ENCODE measurements around the gene SORCS3. TPM values are rescaled to one million over a fixed set of nuclear protein-coding genes. Genes with fewer than 3 reads are reported as not detected.

Gene SORCS3
- total RNA-seq, 1 donor from 2014 or later: not detected

DNA sequence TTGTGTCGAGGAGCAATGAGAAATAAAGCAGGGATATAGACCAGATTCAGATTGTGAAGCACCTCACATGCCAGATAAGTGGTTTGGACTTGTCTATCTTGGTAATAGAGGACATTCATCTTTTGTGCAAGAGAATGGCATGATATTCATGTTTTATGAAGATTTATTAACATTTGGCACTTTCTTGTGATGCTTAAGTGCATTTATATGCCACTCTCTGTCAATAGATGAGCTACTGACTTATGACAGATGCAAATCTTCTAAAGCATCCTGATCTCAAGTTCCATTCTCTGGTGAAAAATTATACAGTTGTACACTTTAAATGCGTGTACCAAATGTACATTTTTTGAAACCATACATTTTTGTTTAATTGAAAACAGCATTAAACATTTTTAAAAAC is 415.3 kb downstream of the SORCS3 start:
- Histone ChIP-seq H3K27me3 (ENCODE audit: low read depth) (no peaks in the 10 kb centered on the region), H3K27ac (no peak overlapping the region), H3K36me3 (no peaks in the 10 kb centered on the region), H3K4me1 (no peaks in the 10 kb centered on the region), H3K9me3 (no peaks in the 10 kb centered on the region), H3K4me3 (no peak overlapping the region)
- intact Hi-C loops (cut with DNase I): no loop called here
- ATAC-seq (no peak), DNase-seq (no peak)
- TF ChIP-seq, protein P1, sequence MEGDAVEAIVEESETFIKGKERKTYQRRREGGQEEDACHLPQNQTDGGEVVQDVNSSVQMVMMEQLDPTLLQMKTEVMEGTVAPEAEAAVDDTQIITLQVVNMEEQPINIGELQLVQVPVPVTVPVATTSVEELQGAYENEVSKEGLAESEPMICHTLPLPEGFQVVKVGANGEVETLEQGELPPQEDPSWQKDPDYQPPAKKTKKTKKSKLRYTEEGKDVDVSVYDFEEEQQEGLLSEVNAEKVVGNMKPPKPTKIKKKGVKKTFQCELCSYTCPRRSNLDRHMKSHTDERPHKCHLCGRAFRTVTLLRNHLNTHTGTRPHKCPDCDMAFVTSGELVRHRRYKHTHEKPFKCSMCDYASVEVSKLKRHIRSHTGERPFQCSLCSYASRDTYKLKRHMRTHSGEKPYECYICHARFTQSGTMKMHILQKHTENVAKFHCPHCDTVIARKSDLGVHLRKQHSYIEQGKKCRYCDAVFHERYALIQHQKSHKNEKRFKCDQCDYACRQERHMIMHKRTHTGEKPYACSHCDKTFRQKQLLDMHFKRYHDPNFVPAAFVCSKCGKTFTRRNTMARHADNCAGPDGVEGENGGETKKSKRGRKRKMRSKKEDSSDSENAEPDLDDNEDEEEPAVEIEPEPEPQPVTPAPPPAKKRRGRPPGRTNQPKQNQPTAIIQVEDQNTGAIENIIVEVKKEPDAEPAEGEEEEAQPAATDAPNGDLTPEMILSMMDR (IDR thresholded peaks at IDR 0.05): no peak

DNA sequence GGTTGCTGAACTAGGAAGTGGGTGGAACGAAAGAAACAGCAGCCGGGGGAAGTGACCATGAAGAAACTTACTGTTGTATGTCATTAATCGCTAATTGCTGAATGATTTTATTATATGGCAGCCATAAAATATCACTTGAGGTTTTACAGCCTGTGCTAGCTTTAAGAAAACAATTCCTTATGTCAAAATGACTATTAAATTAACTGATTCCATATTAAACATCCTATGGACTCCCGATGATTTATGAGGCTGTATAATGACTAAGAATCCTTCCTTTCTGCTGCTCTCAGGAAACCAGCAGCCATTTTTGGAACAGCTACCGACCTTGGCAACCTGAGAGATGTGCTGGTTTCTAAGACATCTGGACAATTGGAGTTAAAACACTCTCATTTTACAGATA is 421.9 kb downstream of the SORCS3 start:
- TF ChIP-seq, protein P1 (IDR thresholded peaks at IDR 0.05): no peak
- Histone ChIP-seq H3K27ac (no peak overlapping the region), H3K4me3 (no peak overlapping the region), H3K36me3 (no peaks in the 10 kb centered on the region), H3K27me3 (ENCODE audit: low read depth) (no peaks in the 10 kb centered on the region), H3K4me1 (no peaks in the 10 kb centered on the region), H3K9me3 (no peaks in the 10 kb centered on the region)
- DNase-seq: no peak
- no peak for ATAC-seq
- intact Hi-C loops (cut with DNase I): no loop called here

DNA sequence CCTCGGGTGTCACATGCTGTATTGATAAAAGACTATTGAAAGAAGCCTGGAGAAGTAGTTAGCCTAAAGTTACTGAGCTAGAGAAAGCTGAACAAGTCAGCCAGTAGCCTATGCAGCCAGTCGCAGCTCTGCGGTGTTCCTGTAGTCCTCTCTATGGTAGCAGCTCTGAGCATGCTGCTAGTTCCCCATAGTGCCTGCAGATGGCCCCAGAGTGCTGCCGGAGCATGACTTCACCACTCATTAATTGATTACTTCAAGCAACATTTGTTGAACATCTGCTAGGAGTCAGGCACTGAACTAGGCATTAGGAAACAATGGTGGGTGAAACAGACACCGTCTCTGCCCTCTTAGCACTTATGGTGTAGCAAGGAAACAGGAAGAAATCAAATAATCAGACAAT is 422.7 kb downstream of the SORCS3 start:
- Histone ChIP-seq H3K27me3 (ENCODE audit: low read depth) (no peaks in the 10 kb centered on the region), H3K9me3 (no peaks in the 10 kb centered on the region), H3K27ac (no peak overlapping the region), H3K36me3 (no peaks in the 10 kb centered on the region), H3K4me3 (no peak overlapping the region), H3K4me1 (no peaks in the 10 kb centered on the region)
- intact Hi-C loops (cut with DNase I): no loop called here
- no peak for DNase-seq
- ATAC-seq: peak; percentile 46 to 56
- TF ChIP-seq, protein P1 (IDR thresholded peaks at IDR 0.05): peak; percentile 43

DNA sequence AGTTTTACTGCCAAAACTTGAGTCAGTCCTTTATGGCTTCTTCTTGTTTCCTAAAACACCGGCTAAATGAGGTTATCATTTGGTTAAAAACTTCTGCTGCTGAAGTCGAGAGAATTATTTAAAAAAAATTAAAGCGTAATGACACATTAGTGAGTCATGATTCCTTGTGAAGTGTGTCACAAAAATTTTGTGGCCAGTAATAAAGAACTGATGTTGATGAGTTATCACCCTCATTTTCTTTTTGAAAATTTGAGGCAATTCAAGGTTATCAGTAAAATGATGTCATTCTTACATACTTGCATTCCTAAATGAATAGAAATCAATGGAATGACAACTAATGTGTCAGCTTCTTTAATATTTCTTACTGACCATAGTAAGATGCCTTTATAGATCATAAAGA is 427.4 kb downstream of the SORCS3 start:
- Histone ChIP-seq H3K4me1 (no peaks in the 10 kb centered on the region), H3K4me3 (no peak overlapping the region), H3K27ac (no peak overlapping the region), H3K9me3 (no peaks in the 10 kb centered on the region), H3K36me3 (no peaks in the 10 kb centered on the region), H3K27me3 (ENCODE audit: low read depth) (no peaks in the 10 kb centered on the region)
- DNase-seq (no peak), ATAC-seq (no peak)
- TF ChIP-seq, protein P1 (IDR thresholded peaks at IDR 0.05): no peak
- intact Hi-C loops (cut with DNase I): no loop called here

DNA sequence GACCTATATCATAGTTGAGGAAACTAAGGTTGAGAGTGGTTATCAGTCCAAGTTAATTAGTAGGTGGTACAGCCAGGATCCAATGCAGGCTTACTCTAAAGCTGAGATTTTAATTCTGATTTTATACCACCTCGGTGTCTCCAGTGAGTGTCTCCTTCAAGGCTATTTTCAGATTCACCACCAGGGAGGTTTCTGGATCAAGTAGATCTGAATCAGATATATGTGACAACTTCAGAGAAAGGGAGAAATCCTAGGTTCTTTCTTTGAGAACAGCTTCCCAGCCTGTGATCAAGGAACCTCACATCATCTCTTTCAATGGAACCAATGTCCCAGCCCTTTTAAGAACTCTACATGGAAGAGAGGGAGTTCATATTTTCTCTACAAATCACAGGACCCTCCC is 429.2 kb downstream of the SORCS3 start:
- Histone ChIP-seq H3K4me1 (no peaks in the 10 kb centered on the region), H3K27me3 (ENCODE audit: low read depth) (no peaks in the 10 kb centered on the region), H3K36me3 (no peaks in the 10 kb centered on the region), H3K9me3 (no peaks in the 10 kb centered on the region), H3K27ac (no peak overlapping the region), H3K4me3 (no peak overlapping the region)
- intact Hi-C loops (cut with DNase I): no loop called here
- DNase-seq (no peak), ATAC-seq (no peak)
- TF ChIP-seq, protein P1 (IDR thresholded peaks at IDR 0.05): no peak

DNA sequence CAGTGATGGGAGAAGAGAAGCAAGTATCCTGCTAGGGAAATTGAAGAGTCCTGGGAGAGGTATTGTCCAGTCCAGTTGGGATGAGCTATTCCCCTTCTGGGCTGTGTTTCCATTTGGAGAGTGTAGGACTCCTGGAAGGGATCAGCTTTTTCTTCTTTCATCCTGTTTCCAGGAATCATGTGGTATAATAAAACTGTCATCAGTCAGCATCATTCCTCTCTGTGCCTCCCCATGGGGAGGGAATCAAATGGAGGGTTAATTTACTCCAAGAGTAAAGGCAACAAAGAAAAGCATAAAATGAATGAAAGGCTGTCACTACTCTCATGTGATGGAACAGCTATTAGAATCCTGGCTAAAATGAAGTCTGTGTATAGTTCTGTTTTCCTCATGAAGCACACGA is 429.9 kb downstream of the SORCS3 start:
- Histone ChIP-seq H3K36me3 (no peaks in the 10 kb centered on the region), H3K9me3 (no peaks in the 10 kb centered on the region), H3K27me3 (ENCODE audit: low read depth) (no peaks in the 10 kb centered on the region), H3K4me3 (no peak overlapping the region), H3K27ac (no peak overlapping the region), H3K4me1 (no peaks in the 10 kb centered on the region)
- TF ChIP-seq, protein P1 (IDR thresholded peaks at IDR 0.05): no peak
- intact Hi-C loops (cut with DNase I): no loop called here
- DNase-seq (no peak), ATAC-seq (no peak)

Measured in lower lobe of right lung (tissue), 2 donors.